Measurements from ENCODE around the gene GALNS. TPM values are rescaled to one million over a fixed set of nuclear protein-coding genes. Genes with fewer than 3 reads are reported as not detected.

GALNS gene
- polyA plus RNA-seq, 2 of the 4 experiments (the other 2 are of a cell fraction): 7.0 to 31.2 TPM

- 79% methylated on average over 7 of the region's 7 CpGs for WGBS (ENCODE audit: missing lambda C conversion rate)
These were observed 78.5 kb downstream of the GALNS start for GRCh38 chr16:88778271-88778525.

GRCh38 chr16:88777471-88778270 is 79.1 kb downstream of the GALNS start:
- ChIA-PET POLR2A (no interaction called here), CTCF (interaction anchor here (1.7 kb wide), 2 partner anchors 15 to 23 kb away, joined by 3 to 5 read pairs; no protein-coding TSS in a partner anchor)
- no peak for FAIRE-seq
- H3K4me1 ChIP-seq: peaks cover 49% of the 10 kb centered on the region
- DNase-seq (ENCODE audit: low read depth in 1 of 2, low spot score in 1 of 2): no peak
- no peak for ATAC-seq
- no peaks in the 10 kb centered on the region for H3K9me3 ChIP-seq
- H3K27ac ChIP-seq: no peak overlapping the region
- no peak overlapping the region for H3K4me2 ChIP-seq
- H3K4me3 ChIP-seq: no peak overlapping the region
- 92% methylated on average over 34 of the region's 34 CpGs for WGBS (ENCODE audit: missing lambda C conversion rate)
- no peak for TF ChIP-seq EHMT2 (IDR thresholded peaks at IDR 0.05; ENCODE audit: low read depth)
- TF ChIP-seq SMC3 (IDR thresholded peaks at IDR 0.05): no peak
- no peak for TF ChIP-seq MAFK (IDR thresholded peaks at IDR 0.05; ENCODE audit: partially characterized antibody)
- no peak for TF ChIP-seq PBX3 (IDR thresholded peaks at IDR 0.05)
- no peak for TF ChIP-seq RFX5 (IDR thresholded peaks at IDR 0.05)
- TF ChIP-seq TP53 (CRISPR knock-in tag; IDR thresholded peaks at IDR 0.05): no peak
- no peak for TF ChIP-seq ZC3H11A (IDR thresholded peaks at IDR 0.05)
- TF ChIP-seq ELK1 (IDR thresholded peaks at IDR 0.05; ENCODE audit: low read depth, low read length): no peak
- no peak for TF ChIP-seq PHF8 (IDR thresholded peaks at IDR 0.05; ENCODE audit: borderline replicate concordance, low read depth)
- TF ChIP-seq GATA3 (IDR thresholded peaks at IDR 0.05; ENCODE audit: borderline replicate concordance): no peak
- no peak for TF ChIP-seq RARB (CRISPR knock-in tag; IDR thresholded peaks at IDR 0.05)

More at GRCh38 chr16:88778271-88778525, 78.5 kb downstream of the GALNS start:
- no peak overlapping the region for H3K4me2 ChIP-seq
- CTCF ChIA-PET: interaction anchor here (1.7 kb wide), 2 partner anchors 15 to 23 kb away, joined by 3 to 5 read pairs; no protein-coding TSS in a partner anchor
- ATAC-seq (no peak), DNase-seq (ENCODE audit: low read depth in 1 of 2, low spot score in 1 of 2) (no peak), FAIRE-seq (no peak)
- no peaks in the 10 kb centered on the region for H3K9me3 ChIP-seq
- no peak for TF ChIP-seq RAD21 (conservative IDR thresholded peaks at IDR 0.05 in 1 of 2, IDR thresholded peaks at IDR 0.05 in 1 of 2)
- TF ChIP-seq CBX2 (IDR thresholded peaks at IDR 0.05; ENCODE audit: borderline replicate concordance, low read depth): no peak
- TF ChIP-seq CTCF (IDR thresholded peaks at IDR 0.05): no peak
- TF ChIP-seq MAFK (IDR thresholded peaks at IDR 0.05; ENCODE audit: partially characterized antibody): no peak
- no peak for TF ChIP-seq TP53 (CRISPR knock-in tag; IDR thresholded peaks at IDR 0.05)
- TF ChIP-seq E2F6 (IDR thresholded peaks at IDR 0.05; ENCODE audit: borderline replicate concordance, low read depth): no peak
- TF ChIP-seq BCL3 (IDR thresholded peaks at IDR 0.05): no peak
- TF ChIP-seq PBX3 (IDR thresholded peaks at IDR 0.05): no peak
- TF ChIP-seq EP300 (IDR thresholded peaks at IDR 0.05): no peak
- no peak for TF ChIP-seq JUNB (IDR thresholded peaks at IDR 0.05)
- TF ChIP-seq JUN (IDR thresholded peaks at IDR 0.05): no peak
- no peak for TF ChIP-seq PHF8 (IDR thresholded peaks at IDR 0.05; ENCODE audit: borderline replicate concordance, low read depth)
- no peak for TF ChIP-seq USF2 (IDR thresholded peaks at IDR 0.05)
- no peak for TF ChIP-seq NPAS2 (CRISPR knock-in tag; IDR thresholded peaks at IDR 0.05; ENCODE audit: borderline replicate concordance)
- peaks cover 49% of the 10 kb centered on the region for H3K4me1 ChIP-seq
- no peak overlapping the region for H3K4me3 ChIP-seq
- POLR2A ChIA-PET: no interaction called here
- H3K27ac ChIP-seq: no peak overlapping the region
